GM12801 (cell line): ENCODE data around the gene LEFTY2.

Experiments
- CTCF ChIP-seq: IDR thresholded peaks from one replicate; pipeline ENCODE4 v1.5.1; 2011; ENCODE audit warnings: control low read depth; ENCODE audit not compliant: insufficient read length; ENCODE audit errors: extremely low read depth

LEFTY2 gene

GRCh38 chr1:225945564-225945963, 4.5 kb upstream of the LEFTY2 start:
- no peak for TF ChIP-seq CTCF

GRCh38 chr1:225944951-225945350, 3.9 kb upstream of the LEFTY2 start:
- no peak for TF ChIP-seq CTCF

GRCh38 chr1:225944387-225944786, 3.4 kb upstream of the LEFTY2 start:
- TF ChIP-seq CTCF: no peak

GRCh38 chr1:225943582-225943981, 2.6 kb upstream of the LEFTY2 start:
- TF ChIP-seq CTCF: no peak

GRCh38 chr1:225942574-225942973, 1.6 kb upstream of the LEFTY2 start:
- no peak for TF ChIP-seq CTCF

- no peak for TF ChIP-seq CTCF
Measured at GRCh38 chr1:225941942-225942222, 862 bp upstream of the LEFTY2 start.

- TF ChIP-seq CTCF: no peak
Measured at GRCh38 chr1:225940385-225941151, 452 bp downstream of the LEFTY2 start.
